Activated naive CD8-positive, alpha-beta T cell treated with anti-CD3 and anti-CD28 coated beads for 36 hours (primary cell): ENCODE results near the gene KCNQ5. TPM values are rescaled to one million over a fixed set of nuclear protein-coding genes. Genes with fewer than 3 reads are reported as not detected.

Experiments
- DNase-seq: peaks from one replicate; pipeline ENCODE4 v3.0.0; 2021
- H3K27ac Mint-ChIP-seq: one replicate; pipeline ENCODE4 v1.8.0; 2022; ENCODE audit warnings: mild to moderate bottlenecking, moderate library complexity, mixed read lengths
- H3K27me3 Mint-ChIP-seq: one replicate; pipeline ENCODE4 v1.8.0; 2022; ENCODE audit warnings: mild to moderate bottlenecking, mixed read lengths
- H3K36me3 Mint-ChIP-seq: one replicate; pipeline ENCODE4 v1.8.0; 2021; ENCODE audit warnings: mild to moderate bottlenecking, mixed read lengths
- H3K4me1 Mint-ChIP-seq: one replicate; pipeline ENCODE4 v1.8.0; 2021; ENCODE audit warnings: mixed read lengths
- H3K4me3 Mint-ChIP-seq: one replicate; pipeline ENCODE4 v1.8.0; 2022; ENCODE audit warnings: mild to moderate bottlenecking, moderate library complexity, mixed read lengths
- H3K9me3 Mint-ChIP-seq: one replicate; pipeline ENCODE4 v1.8.0; 2022; ENCODE audit warnings: mixed read lengths
- total RNA-seq, 2 experiments: library from RNA; stranded (reverse); gene quantifications; one replicate each; pipeline ENCODE4 v1.2.3, GENCODE V29; 2021

Gene KCNQ5
- total RNA-seq, 2 experiments from 2014 or later: 15.8 TPM

GRCh38 chr6:72950114-72950860, 328.4 kb downstream of the KCNQ5 start:
- peaks cover 5% of the 10 kb centered on the region for H3K36me3 Mint-ChIP-seq
- H3K9me3 Mint-ChIP-seq: no peaks in the 10 kb centered on the region
- DNase-seq: no peak
- H3K27me3 Mint-ChIP-seq: no peaks in the 10 kb centered on the region
- no peak overlapping the region for H3K27ac Mint-ChIP-seq
- H3K4me1 Mint-ChIP-seq: peaks cover 17% of the 10 kb centered on the region
- no peak overlapping the region for H3K4me3 Mint-ChIP-seq

DNA sequence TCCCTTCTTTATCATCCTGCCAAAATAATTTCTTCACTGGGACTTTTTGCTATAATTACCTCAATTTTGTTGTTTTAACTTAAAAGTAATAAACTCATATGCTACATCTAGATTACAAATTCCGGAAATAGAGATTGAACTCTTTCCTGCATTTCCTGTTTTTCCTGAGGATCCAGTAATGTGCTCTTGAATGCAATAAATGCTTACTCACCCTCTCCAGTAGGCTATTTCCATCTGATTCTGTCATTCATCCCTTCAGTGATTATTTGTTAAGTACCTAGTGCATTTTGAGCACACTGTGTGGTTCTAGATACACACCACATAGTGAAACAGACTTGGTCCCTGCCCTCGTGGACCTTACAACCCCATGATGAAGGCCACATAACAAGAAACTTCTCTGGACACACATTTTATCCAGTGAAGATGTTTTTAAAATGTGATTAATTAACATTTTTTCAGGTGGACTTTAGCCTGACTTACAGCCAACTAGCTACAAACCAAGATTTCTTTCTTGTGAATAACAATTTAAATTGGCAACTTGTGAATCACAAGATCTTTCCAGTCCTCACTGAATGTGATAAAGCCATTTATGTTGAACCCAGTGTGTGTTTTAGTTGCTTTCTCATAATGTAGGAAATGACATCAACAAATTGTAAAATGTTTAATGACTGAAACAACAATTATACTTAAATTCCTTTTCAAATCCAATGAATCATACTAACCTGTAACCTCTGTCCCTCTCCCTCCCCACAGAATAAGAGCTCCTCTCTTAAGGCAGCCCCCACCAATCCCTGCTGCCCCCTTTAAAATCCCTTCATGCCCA, 331.2 kb downstream of the KCNQ5 start:
- Mint-ChIP-seq H3K4me1 (peaks cover 23% of the 10 kb centered on the region), H3K36me3 (peaks cover 5% of the 10 kb centered on the region), H3K9me3 (no peaks in the 10 kb centered on the region), H3K27ac (no peak overlapping the region), H3K4me3 (no peak overlapping the region), H3K27me3 (no peaks in the 10 kb centered on the region)
- no peak for DNase-seq

DNA sequence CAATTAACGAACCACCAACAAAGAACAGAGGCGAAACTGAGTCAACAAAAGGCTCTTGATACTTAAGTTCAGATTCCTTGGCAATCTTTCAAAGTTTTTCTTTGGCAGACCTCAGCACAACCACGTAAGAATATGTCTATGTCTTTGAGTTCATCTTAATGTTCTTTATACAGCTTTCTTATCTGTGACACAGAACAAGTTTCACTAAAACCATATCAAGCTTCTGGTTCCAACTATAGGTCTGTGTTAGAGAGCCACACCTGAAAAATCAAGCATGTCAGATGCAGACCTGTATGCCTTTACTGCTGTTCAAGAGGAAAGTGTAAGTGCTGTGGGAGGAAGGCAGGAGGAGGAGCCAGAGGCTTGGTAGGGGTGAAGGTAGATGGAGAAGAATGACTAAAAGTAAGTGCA, 332.1 kb downstream of the KCNQ5 start:
- no peaks in the 10 kb centered on the region for H3K27me3 Mint-ChIP-seq
- peaks cover 5% of the 10 kb centered on the region for H3K36me3 Mint-ChIP-seq
- no peak overlapping the region for H3K27ac Mint-ChIP-seq
- no peaks in the 10 kb centered on the region for H3K9me3 Mint-ChIP-seq
- peaks cover 23% of the 10 kb centered on the region for H3K4me1 Mint-ChIP-seq
- DNase-seq: no peak
- no peak overlapping the region for H3K4me3 Mint-ChIP-seq

DNA sequence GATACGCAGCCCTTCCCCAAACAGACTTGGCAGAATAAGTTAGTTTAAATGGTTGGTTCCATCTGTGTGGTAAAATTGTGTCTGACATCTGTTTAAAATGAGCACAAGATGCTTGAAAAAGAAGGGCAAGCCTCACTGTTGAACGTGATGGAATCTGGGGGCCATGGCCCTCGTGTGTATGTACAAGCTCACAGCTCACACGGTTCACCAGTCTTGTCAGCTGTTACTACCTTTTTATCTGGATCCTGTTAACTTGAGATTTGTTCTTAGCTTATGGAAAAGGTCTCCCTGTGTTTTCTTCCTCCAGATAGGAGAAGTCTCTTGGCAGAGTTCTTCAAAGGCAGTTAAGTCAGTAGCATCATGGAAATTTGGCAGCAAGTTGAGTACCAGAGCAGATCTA, 332.9 kb downstream of the KCNQ5 start:
- Mint-ChIP-seq H3K27ac (no peak overlapping the region), H3K4me3 (no peak overlapping the region), H3K9me3 (no peaks in the 10 kb centered on the region), H3K4me1 (peaks cover 23% of the 10 kb centered on the region), H3K36me3 (peaks cover 5% of the 10 kb centered on the region), H3K27me3 (no peaks in the 10 kb centered on the region)
- no peak for DNase-seq

- Mint-ChIP-seq H3K9me3 (no peaks in the 10 kb centered on the region), H3K4me3 (no peak overlapping the region), H3K27ac (no peak overlapping the region)
These were observed 333.8 kb downstream of the KCNQ5 start for GRCh38 chr6:72955666-72956065.

GRCh38 chr6:72956272-72956671, 334.4 kb downstream of the KCNQ5 start:
- peaks cover 13% of the 10 kb centered on the region for H3K4me1 Mint-ChIP-seq
- no peak overlapping the region for H3K4me3 Mint-ChIP-seq
- H3K9me3 Mint-ChIP-seq: no peaks in the 10 kb centered on the region
- H3K27ac Mint-ChIP-seq: no peak overlapping the region
- peaks cover 5% of the 10 kb centered on the region for H3K36me3 Mint-ChIP-seq
- no peak for DNase-seq
- no peaks in the 10 kb centered on the region for H3K27me3 Mint-ChIP-seq

More at GRCh38 chr6:72955666-72956065, 333.8 kb downstream of the KCNQ5 start:
- DNase-seq: no peak
- Mint-ChIP-seq H3K36me3 (peaks cover 5% of the 10 kb centered on the region), H3K4me1 (peaks cover 16% of the 10 kb centered on the region), H3K27me3 (no peaks in the 10 kb centered on the region)

DNA sequence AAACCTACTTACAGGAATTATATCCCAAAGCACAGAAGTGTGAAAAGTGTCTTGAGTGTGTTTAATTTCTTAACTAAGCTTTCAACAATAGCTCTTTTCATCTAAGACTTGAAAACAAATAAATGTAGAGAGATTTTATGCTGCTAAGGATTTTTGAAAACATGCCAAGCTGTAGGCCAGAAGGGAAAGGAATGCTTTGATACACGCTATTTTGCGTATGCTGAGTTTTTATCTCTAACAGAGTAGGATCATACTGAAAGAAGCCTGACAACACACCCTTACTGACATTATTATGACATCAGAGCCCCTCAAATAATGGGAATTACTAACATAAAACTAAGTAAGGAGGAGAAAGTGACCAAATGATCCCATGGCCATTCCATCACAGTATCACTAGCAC, 338.0 kb downstream of the KCNQ5 start:
- Mint-ChIP-seq H3K36me3 (peaks cover 3% of the 10 kb centered on the region), H3K4me1 (peaks cover 5% of the 10 kb centered on the region), H3K9me3 (no peaks in the 10 kb centered on the region), H3K27ac (no peak overlapping the region), H3K27me3 (no peaks in the 10 kb centered on the region), H3K4me3 (no peak overlapping the region)
- DNase-seq: no peak

DNA sequence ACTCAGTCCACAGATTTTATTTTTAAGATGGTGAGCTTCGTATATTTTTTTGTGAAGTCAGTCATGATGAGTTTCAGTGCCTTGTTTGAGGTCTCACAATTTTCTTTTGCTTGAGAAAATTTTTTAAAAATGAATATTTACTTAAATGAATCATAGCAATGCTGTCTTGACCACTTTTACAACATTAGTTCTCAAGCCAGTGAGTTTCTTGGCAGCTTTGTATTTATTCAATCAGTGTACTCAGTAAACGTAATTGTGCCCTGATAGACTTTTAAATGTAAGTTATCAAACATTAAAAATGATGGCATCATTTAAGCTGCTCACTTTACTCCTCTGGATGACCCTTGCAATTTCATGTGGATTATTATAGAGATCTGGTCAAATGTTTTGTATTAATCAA, 342.1 kb downstream of the KCNQ5 start:
- H3K9me3 Mint-ChIP-seq: no peaks in the 10 kb centered on the region
- H3K27me3 Mint-ChIP-seq: no peaks in the 10 kb centered on the region
- no peak overlapping the region for H3K4me3 Mint-ChIP-seq
- H3K27ac Mint-ChIP-seq: no peak overlapping the region
- DNase-seq: no peak
- H3K4me1 Mint-ChIP-seq: no peaks in the 10 kb centered on the region
- peaks cover 8% of the 10 kb centered on the region for H3K36me3 Mint-ChIP-seq

DNA sequence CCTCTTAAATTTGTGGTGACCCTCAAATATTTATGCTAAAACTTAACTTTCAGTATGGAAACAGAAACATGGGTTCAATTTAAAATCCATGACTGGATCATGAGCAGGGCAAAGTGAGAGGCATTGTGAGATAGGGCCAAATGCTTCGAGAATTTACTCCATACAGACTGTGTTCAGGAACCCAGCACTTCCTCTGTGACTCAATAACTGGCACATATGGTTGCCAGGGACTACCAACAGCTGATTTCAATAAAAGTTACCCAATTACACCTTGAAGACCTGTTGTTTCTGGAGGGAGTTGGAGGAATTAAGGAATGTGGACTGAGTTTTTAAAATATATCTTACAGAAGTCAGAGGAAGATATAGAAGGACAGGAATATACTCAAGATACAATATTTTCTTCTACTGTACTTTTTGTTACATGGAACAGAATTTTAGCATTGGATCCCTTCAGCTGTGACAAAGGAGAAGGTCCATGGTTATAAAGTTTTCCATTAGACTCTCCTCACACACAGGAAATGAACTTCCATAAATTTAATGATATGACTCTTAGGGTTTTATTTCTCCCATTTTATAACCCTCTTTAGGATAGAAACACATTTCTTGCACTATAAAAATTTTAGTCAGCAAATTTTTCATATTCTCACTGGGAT, 344.9 kb downstream of the KCNQ5 start:
- no peaks in the 10 kb centered on the region for H3K9me3 Mint-ChIP-seq
- no peaks in the 10 kb centered on the region for H3K4me1 Mint-ChIP-seq
- no peak overlapping the region for H3K4me3 Mint-ChIP-seq
- peaks cover 7% of the 10 kb centered on the region for H3K36me3 Mint-ChIP-seq
- no peak overlapping the region for H3K27ac Mint-ChIP-seq
- no peaks in the 10 kb centered on the region for H3K27me3 Mint-ChIP-seq
- DNase-seq: no peak

- Mint-ChIP-seq H3K27me3 (no peaks in the 10 kb centered on the region), H3K36me3 (peaks cover 7% of the 10 kb centered on the region), H3K4me3 (no peak overlapping the region)
These were observed 345.5 kb downstream of the KCNQ5 start for GRCh38 chr6:72967329-72967728.

GRCh38 chr6:72968704-72969103, 346.8 kb downstream of the KCNQ5 start:
- Mint-ChIP-seq H3K27me3 (no peaks in the 10 kb centered on the region), H3K27ac (no peak overlapping the region), H3K4me3 (no peak overlapping the region), H3K9me3 (no peaks in the 10 kb centered on the region), H3K36me3 (peaks cover 7% of the 10 kb centered on the region), H3K4me1 (no peaks in the 10 kb centered on the region)
- DNase-seq: no peak

More at GRCh38 chr6:72967329-72967728, 345.5 kb downstream of the KCNQ5 start:
- no peak overlapping the region for H3K27ac Mint-ChIP-seq
- DNase-seq: no peak
- no peaks in the 10 kb centered on the region for H3K4me1 Mint-ChIP-seq
- H3K9me3 Mint-ChIP-seq: no peaks in the 10 kb centered on the region

- Mint-ChIP-seq H3K36me3 (peaks cover 7% of the 10 kb centered on the region), H3K27me3 (no peaks in the 10 kb centered on the region), H3K4me3 (no peak overlapping the region), H3K27ac (no peak overlapping the region), H3K9me3 (no peaks in the 10 kb centered on the region), H3K4me1 (no peaks in the 10 kb centered on the region)
- no peak for DNase-seq
These were observed 347.8 kb downstream of the KCNQ5 start for GRCh38 chr6:72969666-72970065.

- Mint-ChIP-seq H3K36me3 (peaks cover 11% of the 10 kb centered on the region), H3K27me3 (no peaks in the 10 kb centered on the region), H3K27ac (no peak overlapping the region), H3K9me3 (no peaks in the 10 kb centered on the region), H3K4me1 (peaks cover 9% of the 10 kb centered on the region), H3K4me3 (no peak overlapping the region)
- no peak for DNase-seq
These were observed 350.7 kb downstream of the KCNQ5 start for GRCh38 chr6:72972579-72972978.

- H3K9me3 Mint-ChIP-seq: peaks cover 5% of the 10 kb centered on the region
- peaks cover 27% of the 10 kb centered on the region for H3K36me3 Mint-ChIP-seq
- no peak overlapping the region for H3K4me3 Mint-ChIP-seq
- no peak overlapping the region for H3K27ac Mint-ChIP-seq
- H3K4me1 Mint-ChIP-seq: peaks cover 9% of the 10 kb centered on the region
- DNase-seq: no peak
- H3K27me3 Mint-ChIP-seq: no peaks in the 10 kb centered on the region
These were observed 352.4 kb downstream of the KCNQ5 start for GRCh38 chr6:72974276-72974675.

DNA sequence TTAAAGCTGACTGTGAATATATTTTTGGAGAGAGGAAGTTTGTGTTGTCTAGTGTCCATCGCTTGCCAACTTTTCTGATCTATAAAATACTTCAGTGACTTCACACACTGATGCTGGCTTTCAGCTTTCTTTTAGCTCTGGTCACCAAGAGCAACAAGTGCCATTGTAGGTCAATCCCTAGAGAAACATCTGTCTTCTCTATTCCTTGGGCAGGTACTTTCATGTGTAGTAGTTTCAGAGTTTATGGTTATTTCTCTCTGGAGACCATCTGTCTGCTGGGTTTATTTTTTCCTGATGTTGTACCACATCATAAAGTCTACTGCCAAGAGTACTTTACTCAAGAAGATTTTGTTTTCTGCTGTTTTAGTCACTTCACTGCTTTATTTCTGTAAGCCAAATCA, 353.5 kb downstream of the KCNQ5 start:
- Mint-ChIP-seq H3K9me3 (peaks cover 9% of the 10 kb centered on the region), H3K27me3 (no peaks in the 10 kb centered on the region), H3K4me1 (peaks cover 9% of the 10 kb centered on the region)

More for the DNA sequence above, 353.5 kb downstream of the KCNQ5 start:
- Mint-ChIP-seq H3K36me3 (peaks cover 31% of the 10 kb centered on the region), H3K4me3 (no peak overlapping the region), H3K27ac (no peak overlapping the region)
- no peak for DNase-seq
